Measurements from ENCODE around the gene CD247. TPM values are rescaled to one million over a fixed set of nuclear protein-coding genes. Genes with fewer than 3 reads are reported as not detected.

CD247 gene
- total RNA-seq, 1 donor from 2014 or later = 9.8 TPM

GRCh38 chr1:167493372-167493771 lies 25.0 kb downstream of the CD247 start:
- Histone ChIP-seq H3K4me1 (no peaks in the 10 kb centered on the region), H3K36me3 (no peaks in the 10 kb centered on the region), H3K4me3 (no peak overlapping the region), H3K27ac (no peak overlapping the region), H3K27me3 (no peaks in the 10 kb centered on the region), H3K9me3 (no peaks in the 10 kb centered on the region)
- intact Hi-C loops (cut with DNase I) = no loop called here
- no peak for DNase-seq (ENCODE audit: extremely low spot score in 2 of 2)
- TF ChIP-seq POLR2AphosphoS5 (IDR thresholded peaks at IDR 0.05; ENCODE audit: insufficient read depth in 1 of 2, low read depth in 1 of 2) = no peak
- TF ChIP-seq POLR2A (IDR thresholded peaks at IDR 0.05) = no peak
- no peak for TF ChIP-seq CTCF (IDR thresholded peaks at IDR 0.05)

GRCh38 chr1:167492481-167492910 lies 25.8 kb downstream of the CD247 start:
- no peak for DNase-seq (ENCODE audit: extremely low spot score in 2 of 2)

GRCh38 chr1:167491586-167492461 lies 26.5 kb downstream of the CD247 start:
- no peaks in the 10 kb centered on the region for H3K4me1 ChIP-seq
- H3K36me3 ChIP-seq = no peaks in the 10 kb centered on the region
- H3K27ac ChIP-seq = no peak overlapping the region
- no peak overlapping the region for H3K4me3 ChIP-seq
- H3K9me3 ChIP-seq = no peaks in the 10 kb centered on the region
- intact Hi-C loops (cut with DNase I) = no loop called here
- DNase-seq (ENCODE audit: extremely low spot score in 2 of 2) = no peak
- TF ChIP-seq CTCF (IDR thresholded peaks at IDR 0.05) (no peak), POLR2A (IDR thresholded peaks at IDR 0.05) (no peak), POLR2AphosphoS5 (IDR thresholded peaks at IDR 0.05; ENCODE audit: insufficient read depth in 1 of 2, low read depth in 1 of 2) (no peak)
- H3K27me3 ChIP-seq = no peaks in the 10 kb centered on the region

More at GRCh38 chr1:167492481-167492910, 25.8 kb downstream of the CD247 start:
- no peak overlapping the region for H3K27ac ChIP-seq
- H3K9me3 ChIP-seq = no peaks in the 10 kb centered on the region
- H3K4me3 ChIP-seq = no peak overlapping the region
- H3K4me1 ChIP-seq = no peaks in the 10 kb centered on the region
- no peak for TF ChIP-seq POLR2AphosphoS5 (IDR thresholded peaks at IDR 0.05; ENCODE audit: insufficient read depth in 1 of 2, low read depth in 1 of 2)
- TF ChIP-seq POLR2A (IDR thresholded peaks at IDR 0.05) = no peak
- TF ChIP-seq CTCF (IDR thresholded peaks at IDR 0.05) = no peak
- H3K36me3 ChIP-seq = no peaks in the 10 kb centered on the region
- H3K27me3 ChIP-seq = no peaks in the 10 kb centered on the region
- intact Hi-C loops (cut with DNase I) = no loop called here

DNA sequence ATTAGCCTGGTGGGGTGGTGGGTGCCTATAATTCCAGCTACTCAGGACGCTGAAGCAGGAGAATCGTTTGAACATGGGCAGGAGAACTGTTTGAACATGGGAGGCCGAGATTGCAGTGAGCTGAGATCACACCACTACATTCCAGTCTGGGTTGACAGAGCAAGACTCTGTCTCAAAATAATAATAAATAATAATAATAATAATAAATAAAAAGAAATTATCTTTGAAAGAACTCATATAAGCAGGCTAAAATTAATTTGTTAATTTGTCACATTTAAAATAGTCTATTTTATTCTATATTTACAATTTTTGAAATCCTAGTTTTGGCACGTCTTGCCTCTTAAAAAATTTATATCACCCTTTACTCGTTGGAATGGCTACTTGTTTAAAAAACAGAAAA lies 27.6 kb downstream of the CD247 start:
- Histone ChIP-seq H3K36me3 (no peaks in the 10 kb centered on the region), H3K27ac (no peak overlapping the region), H3K4me1 (no peaks in the 10 kb centered on the region), H3K27me3 (no peaks in the 10 kb centered on the region), H3K4me3 (no peak overlapping the region), H3K9me3 (no peaks in the 10 kb centered on the region)
- DNase-seq (ENCODE audit: extremely low spot score in 2 of 2) = no peak
- intact Hi-C loops (cut with DNase I) = no loop called here
- TF ChIP-seq POLR2AphosphoS5 (IDR thresholded peaks at IDR 0.05; ENCODE audit: insufficient read depth in 1 of 2, low read depth in 1 of 2) (no peak), CTCF (IDR thresholded peaks at IDR 0.05) (no peak), POLR2A (IDR thresholded peaks at IDR 0.05) (no peak)

Measured in vagina (tissue), 2 donors.